ENCODE data around the gene ZC3H18. TPM values are rescaled to one million over a fixed set of nuclear protein-coding genes. Genes with fewer than 3 reads are reported as not detected.
A peak's percentile ranks its signal among the peaks of the same experiment; 100 is the strongest.

The ZC3H18 gene
- total RNA-seq, 1 donor from 2014 or later = 48.9 TPM

DNA sequence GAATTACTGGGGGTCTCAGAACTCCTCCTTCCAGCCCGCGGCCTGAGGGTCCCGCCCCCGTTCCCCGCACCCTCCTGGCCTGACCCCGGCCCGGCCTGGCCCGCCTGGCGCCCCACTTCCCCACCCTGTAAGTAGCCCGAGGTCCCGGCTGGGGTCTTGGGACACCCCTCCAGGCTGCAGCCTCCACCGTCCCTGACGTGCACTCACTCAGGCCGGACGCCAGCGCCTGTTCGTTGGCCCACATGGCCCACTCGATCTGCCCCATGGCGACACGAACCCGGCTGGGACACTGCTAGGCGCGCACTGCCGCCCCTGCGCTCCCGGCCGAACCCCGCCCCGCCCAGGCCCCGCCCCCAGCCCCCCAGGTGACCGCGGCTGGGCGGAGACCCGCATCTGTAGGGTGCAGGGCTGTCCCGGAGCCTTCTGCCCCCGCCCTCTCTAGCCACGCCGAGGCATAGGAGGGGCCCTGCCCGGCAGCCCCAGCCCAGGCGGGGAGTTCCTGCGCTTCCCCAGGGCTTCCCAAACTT lies 80.6 kb downstream of the ZC3H18 start, which contains the start of gene CYBA:
CYBA (minus strand) TSS at position 305 of the 527 bp plus-strand sequence; CDS start at position 265, 40 bp downstream.
- H3K27me3 Mint-ChIP-seq (ENCODE audit: unreplicated experiment) = peaks cover 15% of the 10 kb centered on the region
- H3K36me3 Mint-ChIP-seq (ENCODE audit: unreplicated experiment) = no peaks in the 10 kb centered on the region
- H3K4me3 Mint-ChIP-seq (ENCODE audit: unreplicated experiment) = peak within 1 kb of the TSS; percentile 80
- DNase-seq = peak; percentile 57
- TF ChIP-seq, protein P1, sequence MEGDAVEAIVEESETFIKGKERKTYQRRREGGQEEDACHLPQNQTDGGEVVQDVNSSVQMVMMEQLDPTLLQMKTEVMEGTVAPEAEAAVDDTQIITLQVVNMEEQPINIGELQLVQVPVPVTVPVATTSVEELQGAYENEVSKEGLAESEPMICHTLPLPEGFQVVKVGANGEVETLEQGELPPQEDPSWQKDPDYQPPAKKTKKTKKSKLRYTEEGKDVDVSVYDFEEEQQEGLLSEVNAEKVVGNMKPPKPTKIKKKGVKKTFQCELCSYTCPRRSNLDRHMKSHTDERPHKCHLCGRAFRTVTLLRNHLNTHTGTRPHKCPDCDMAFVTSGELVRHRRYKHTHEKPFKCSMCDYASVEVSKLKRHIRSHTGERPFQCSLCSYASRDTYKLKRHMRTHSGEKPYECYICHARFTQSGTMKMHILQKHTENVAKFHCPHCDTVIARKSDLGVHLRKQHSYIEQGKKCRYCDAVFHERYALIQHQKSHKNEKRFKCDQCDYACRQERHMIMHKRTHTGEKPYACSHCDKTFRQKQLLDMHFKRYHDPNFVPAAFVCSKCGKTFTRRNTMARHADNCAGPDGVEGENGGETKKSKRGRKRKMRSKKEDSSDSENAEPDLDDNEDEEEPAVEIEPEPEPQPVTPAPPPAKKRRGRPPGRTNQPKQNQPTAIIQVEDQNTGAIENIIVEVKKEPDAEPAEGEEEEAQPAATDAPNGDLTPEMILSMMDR (IDR thresholded peaks at IDR 0.05; ENCODE audit: partially characterized antibody, unreplicated experiment) = no peak
- H3K27ac Mint-ChIP-seq (ENCODE audit: unreplicated experiment) = no peak within 1 kb of the TSS
- peaks cover 10% of the 10 kb centered on the region for H3K4me1 Mint-ChIP-seq (ENCODE audit: low read depth, unreplicated experiment)
- H3K9me3 Mint-ChIP-seq (ENCODE audit: unreplicated experiment) = peaks cover 4% of the 10 kb centered on the region

DNA sequence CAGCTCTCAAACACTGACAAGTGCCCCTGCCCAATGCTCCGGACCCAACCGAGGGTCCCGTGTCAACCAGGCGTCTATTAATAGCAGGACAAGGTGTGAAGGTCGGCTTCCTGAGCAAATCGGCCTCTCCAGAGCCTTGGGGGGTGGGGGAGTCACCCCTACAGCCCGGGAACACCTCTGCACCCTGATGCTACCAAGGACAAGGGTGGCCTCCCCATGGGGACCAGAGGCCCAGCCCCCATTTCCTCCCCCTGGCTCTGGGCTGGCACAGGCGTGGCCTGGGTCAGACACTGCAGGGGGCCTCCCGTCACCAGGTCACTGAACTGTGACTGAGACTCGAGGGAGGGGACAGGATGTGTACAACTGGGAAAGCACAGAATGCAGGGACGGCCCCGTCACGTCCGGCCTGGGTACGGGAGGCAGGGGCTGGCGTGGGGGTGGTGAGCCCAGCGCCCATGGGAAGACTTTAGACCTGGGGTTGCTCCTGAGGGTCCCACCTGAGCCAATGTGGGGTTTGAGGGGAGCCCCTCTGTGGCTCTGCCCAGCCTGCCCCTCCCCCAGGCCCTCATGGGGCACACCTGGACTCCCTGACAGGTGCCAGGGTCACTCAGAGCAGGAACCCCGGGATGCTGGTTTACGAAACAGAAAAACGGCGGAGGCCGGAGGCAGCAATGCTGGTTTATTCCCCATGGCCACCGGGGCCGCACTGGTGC lies 81.2 kb downstream of the ZC3H18 start:
- TF ChIP-seq, protein P1 (IDR thresholded peaks at IDR 0.05; ENCODE audit: partially characterized antibody, unreplicated experiment) = no peak
- no peak for DNase-seq

DNA sequence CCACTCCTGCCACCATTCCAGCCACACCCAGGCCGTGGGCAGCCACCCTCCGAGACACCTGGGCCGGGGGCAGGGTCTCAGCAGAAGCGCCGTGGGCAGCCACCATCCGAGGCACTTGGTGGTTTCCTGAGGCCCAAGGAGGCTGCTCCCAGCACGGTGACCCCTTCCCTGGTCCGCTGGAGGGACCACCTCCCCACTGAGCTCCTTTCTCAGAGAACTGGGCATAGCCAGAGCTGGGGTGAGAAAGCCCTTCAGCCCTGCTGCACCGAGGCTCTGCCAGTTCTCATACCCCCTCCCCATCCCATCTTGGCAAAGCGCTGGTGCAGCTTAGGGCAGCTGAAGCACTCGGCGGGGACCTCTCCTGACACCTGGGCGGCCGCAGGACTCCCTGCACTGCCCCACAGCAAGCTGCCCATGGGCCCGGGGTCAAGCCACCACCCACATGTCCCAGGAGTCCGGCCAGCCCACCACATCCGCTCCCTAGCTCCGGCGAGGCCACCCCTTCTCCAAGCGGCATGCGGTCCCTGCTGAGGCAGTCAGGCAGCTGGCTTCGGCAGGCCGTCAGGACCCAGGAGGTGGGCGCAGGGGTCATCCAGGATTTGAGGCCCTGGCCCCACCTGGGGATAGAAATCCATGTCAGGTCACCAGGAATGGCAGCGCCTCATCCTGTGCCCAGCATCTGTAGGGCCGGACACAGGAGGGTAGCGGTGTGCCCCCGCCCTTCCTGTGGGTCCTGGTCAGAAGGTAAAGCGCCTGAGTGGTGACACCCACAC lies 82.0 kb downstream of the ZC3H18 start:
- TF ChIP-seq, protein P1 (IDR thresholded peaks at IDR 0.05; ENCODE audit: partially characterized antibody, unreplicated experiment) = no peak
- DNase-seq = no peak
- Mint-ChIP-seq H3K4me3 (ENCODE audit: unreplicated experiment) (no peak overlapping the region), H3K27me3 (ENCODE audit: unreplicated experiment) (peaks cover 15% of the 10 kb centered on the region), H3K4me1 (ENCODE audit: low read depth, unreplicated experiment) (peaks cover 10% of the 10 kb centered on the region), H3K27ac (ENCODE audit: unreplicated experiment) (no peak overlapping the region), H3K9me3 (ENCODE audit: unreplicated experiment) (peaks cover 4% of the 10 kb centered on the region), H3K36me3 (ENCODE audit: unreplicated experiment) (no peaks in the 10 kb centered on the region)

More for the DNA sequence above, 81.2 kb downstream of the ZC3H18 start:
- Mint-ChIP-seq H3K4me3 (ENCODE audit: unreplicated experiment) (peak overlapping the region; percentile 57), H3K27ac (ENCODE audit: unreplicated experiment) (no peak overlapping the region), H3K27me3 (ENCODE audit: unreplicated experiment) (peaks cover 15% of the 10 kb centered on the region), H3K9me3 (ENCODE audit: unreplicated experiment) (peaks cover 4% of the 10 kb centered on the region), H3K4me1 (ENCODE audit: low read depth, unreplicated experiment) (peaks cover 10% of the 10 kb centered on the region), H3K36me3 (ENCODE audit: unreplicated experiment) (no peaks in the 10 kb centered on the region)

DNA sequence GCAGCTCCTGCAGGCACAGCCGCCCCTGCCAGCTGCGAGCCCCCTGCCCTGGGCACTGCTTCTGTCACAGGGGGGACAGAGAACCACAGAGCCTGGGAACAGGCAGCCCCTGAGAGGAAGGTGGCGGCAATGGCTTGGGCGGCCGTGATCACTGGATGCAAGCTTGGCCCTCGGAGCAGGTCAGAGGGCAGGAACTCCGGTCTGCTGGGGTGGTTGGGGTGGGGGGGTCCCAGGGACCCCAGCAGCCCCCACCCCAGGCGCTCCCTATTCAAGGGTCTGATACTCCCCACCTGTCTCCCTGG lies 82.5 kb downstream of the ZC3H18 start:
- Mint-ChIP-seq H3K4me3 (ENCODE audit: unreplicated experiment) (no peak overlapping the region), H3K36me3 (ENCODE audit: unreplicated experiment) (no peaks in the 10 kb centered on the region)
- no peak for DNase-seq

More for the DNA sequence above, 82.5 kb downstream of the ZC3H18 start:
- H3K27me3 Mint-ChIP-seq (ENCODE audit: unreplicated experiment) = peaks cover 15% of the 10 kb centered on the region
- H3K9me3 Mint-ChIP-seq (ENCODE audit: unreplicated experiment) = peaks cover 4% of the 10 kb centered on the region
- no peak overlapping the region for H3K27ac Mint-ChIP-seq (ENCODE audit: unreplicated experiment)
- peaks cover 10% of the 10 kb centered on the region for H3K4me1 Mint-ChIP-seq (ENCODE audit: low read depth, unreplicated experiment)
- TF ChIP-seq, protein P1 (IDR thresholded peaks at IDR 0.05; ENCODE audit: partially characterized antibody, unreplicated experiment) = no peak
